NCI-H146 treated with DMSO at 0.1 percent for 48 hours (cell line): Measurements from ENCODE around the gene STRA6.
A peak's percentile ranks its signal among the peaks of the same experiment; 100 is the strongest.

Experiments
- DNase-seq: peaks from one replicate; lab custom pipeline; 2025; ENCODE audit not compliant: unreplicated experiment; lab: John Stamatoyannopoulos, UW

STRA6 gene

GRCh38 chr15:74202452-74203401, at the start of gene STRA6:
Gene STRA6, minus strand, starts transcription at chr15:74202787. Its CDS starts 520 bp downstream, at chr15:74202267.
- DNase-seq = peak; percentile 80

GRCh38 chr15:74252291-74252690, 49.7 kb upstream of the STRA6 start:
- no peak for DNase-seq

GRCh38 chr15:74251131-74251811, 48.7 kb upstream of the STRA6 start:
- no peak for DNase-seq

GRCh38 chr15:74250266-74250665, 47.7 kb upstream of the STRA6 start:
- no peak for DNase-seq

GRCh38 chr15:74245342-74245931, 42.9 kb upstream of the STRA6 start:
- peak; percentile 70 for DNase-seq

- DNase-seq = no peak
Observed at GRCh38 chr15:74244822-74245341, 42.3 kb upstream of the STRA6 start.

GRCh38 chr15:74243431-74243830, 40.8 kb upstream of the STRA6 start:
- no peak for DNase-seq

- DNase-seq = no peak
Observed at GRCh38 chr15:74242441-74243185, 40.0 kb upstream of the STRA6 start.

GRCh38 chr15:74240897-74241614, 38.5 kb upstream of the STRA6 start:
- DNase-seq = no peak

GRCh38 chr15:74240002-74240568, 37.5 kb upstream of the STRA6 start:
- DNase-seq = peak; percentile 85

- DNase-seq = no peak
Observed at GRCh38 chr15:74239051-74239705, 36.6 kb upstream of the STRA6 start.

GRCh38 chr15:74235962-74236361, 33.4 kb upstream of the STRA6 start, which contains the start of gene CCDC33:
Gene CCDC33, plus strand, starts transcription at chr15:74236326. Its CDS starts 394 bp downstream, at chr15:74236720.
- peak; percentile 92 for DNase-seq

- no peak for DNase-seq
Observed at GRCh38 chr15:74234598-74234875, 31.9 kb upstream of the STRA6 start.

GRCh38 chr15:74233851-74234597, 31.4 kb upstream of the STRA6 start:
- DNase-seq = no peak

GRCh38 chr15:74233373-74233772, 30.8 kb upstream of the STRA6 start:
- no peak for DNase-seq

- no peak for DNase-seq
Observed at GRCh38 chr15:74231475-74231874, 28.9 kb upstream of the STRA6 start.

GRCh38 chr15:74229686-74230085, 27.1 kb upstream of the STRA6 start:
- no peak for DNase-seq

- DNase-seq = no peak
Observed at GRCh38 chr15:74228723-74229081, 26.1 kb upstream of the STRA6 start.
